HG02763 (cell line): ENCODE measurements around the gene PROX1.

Experiments used
- ATAC-seq: cut with Tn5 transposase; IDR thresholded peaks from one replicate; pipeline ENCODE4 v1.9.1; 2021; ENCODE audit warnings: mild to moderate bottlenecking, moderate library complexity; ENCODE audit not compliant: unreplicated experiment

The PROX1 gene

GRCh38 chr1:214018386-214019268, 30.9 kb downstream of the PROX1 start:
- ATAC-seq = no peak

- no peak for ATAC-seq
Measured at GRCh38 chr1:214019499-214019898, 31.7 kb downstream of the PROX1 start.

- no peak for ATAC-seq
Measured at GRCh38 chr1:214021321-214021720, 33.5 kb downstream of the PROX1 start.

GRCh38 chr1:214022229-214022791, 34.5 kb downstream of the PROX1 start:
- ATAC-seq = no peak

DNA sequence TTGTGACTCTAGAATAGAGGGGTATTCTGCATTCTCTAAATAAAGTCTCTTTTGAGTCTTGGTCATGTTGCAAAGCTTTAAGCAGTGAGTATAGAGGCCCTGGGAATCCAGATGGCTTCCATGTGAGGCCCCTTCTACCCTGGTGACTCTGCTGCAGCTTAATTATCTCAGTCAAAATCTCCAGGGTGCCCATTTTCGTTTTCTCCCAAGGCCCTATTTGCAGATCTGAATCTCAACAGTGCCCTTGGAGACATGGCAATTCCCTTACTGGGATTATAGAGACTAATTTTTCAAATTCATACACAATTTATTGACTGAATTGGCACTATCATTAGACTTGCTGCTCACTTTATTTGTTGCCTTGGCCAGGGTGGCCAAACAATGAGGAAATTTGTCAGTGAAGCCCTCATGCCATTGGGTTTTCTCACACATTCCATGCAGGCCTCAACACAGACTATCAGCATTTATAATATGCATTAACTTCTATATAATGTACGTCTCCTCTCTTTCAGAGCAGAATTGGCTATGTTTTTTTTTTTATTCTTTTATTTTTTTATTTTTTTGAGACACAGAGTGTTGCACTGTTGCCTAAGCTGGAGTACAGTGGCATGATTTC, 35.1 kb downstream of the PROX1 start:
- no peak for ATAC-seq

DNA sequence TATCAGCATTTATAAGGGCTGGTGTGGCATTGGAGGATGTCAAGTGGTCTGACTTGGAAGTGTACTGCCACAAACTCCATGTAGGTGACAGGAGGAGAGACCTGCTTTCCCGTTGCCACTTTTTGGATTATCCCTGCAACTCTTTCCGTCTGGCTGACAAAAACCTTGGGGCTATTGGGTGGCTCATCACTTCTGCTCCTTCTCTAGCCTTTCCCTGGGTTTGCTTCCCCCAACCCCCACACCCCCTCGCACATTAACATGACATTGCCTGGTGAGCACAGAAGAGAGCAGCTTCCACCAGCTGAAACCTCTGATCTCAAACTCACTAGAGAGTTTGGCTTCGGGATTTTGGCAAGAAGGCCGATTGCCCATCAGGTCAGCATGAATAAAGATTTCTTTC, 39.2 kb downstream of the PROX1 start:
- no peak for ATAC-seq

- no peak for ATAC-seq
Measured at GRCh38 chr1:214027498-214027897, 39.7 kb downstream of the PROX1 start.

DNA sequence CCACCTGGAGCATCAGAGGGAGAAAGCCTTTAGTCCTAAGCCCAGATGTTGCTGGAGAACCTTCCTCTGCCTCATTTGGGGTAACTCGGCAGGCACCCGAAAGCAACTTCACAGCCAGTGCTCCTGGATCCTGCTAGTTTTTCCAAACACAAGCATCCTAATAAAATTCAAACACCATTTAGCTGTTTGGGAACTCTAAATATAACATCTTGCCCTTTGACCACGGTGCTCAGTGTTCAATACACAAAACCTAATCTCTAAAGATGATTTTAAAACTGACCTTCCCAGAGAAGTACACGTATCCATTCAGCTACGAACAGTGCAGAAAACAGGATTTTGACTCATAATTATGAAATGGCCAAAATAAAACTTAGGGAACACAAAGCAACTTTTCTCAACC, 40.3 kb downstream of the PROX1 start:
- ATAC-seq = no peak

DNA sequence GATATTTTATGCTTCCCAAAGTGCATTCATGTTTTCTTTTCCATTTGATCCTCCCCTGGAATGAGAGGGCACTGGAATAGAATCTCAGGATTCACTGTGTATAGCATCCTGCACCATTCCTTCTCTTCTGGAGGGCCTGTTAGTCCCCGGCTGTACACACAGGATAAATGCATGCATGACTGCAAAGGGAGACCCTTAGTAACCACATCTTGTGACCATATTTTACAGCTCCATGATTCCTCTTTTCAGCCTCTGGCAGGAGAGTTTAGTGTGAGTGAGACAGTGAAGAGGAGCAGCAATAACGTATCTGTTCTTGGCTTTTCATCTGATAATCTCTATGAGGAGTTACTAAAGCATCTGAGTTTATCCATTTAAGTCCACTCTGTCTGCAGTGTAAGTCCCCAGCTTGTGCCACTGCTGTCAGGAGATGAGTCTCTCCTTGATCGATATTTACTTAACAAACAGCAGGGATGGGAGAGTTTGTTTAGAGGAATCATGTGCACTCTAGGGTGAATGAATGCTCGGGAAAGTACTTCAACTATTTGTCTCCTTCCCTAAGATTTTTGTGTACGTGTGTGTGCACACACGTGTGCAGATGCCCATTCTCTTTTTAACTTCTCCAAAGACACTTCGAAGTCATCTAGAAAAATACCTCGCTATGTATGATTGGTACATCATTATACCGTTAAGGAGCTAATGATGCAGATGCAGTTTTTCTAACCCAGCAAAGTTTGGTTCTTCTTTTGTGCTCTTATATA, 41.1 kb downstream of the PROX1 start:
- ATAC-seq = no peak

GRCh38 chr1:214029796-214030195, 42.0 kb downstream of the PROX1 start:
- no peak for ATAC-seq

DNA sequence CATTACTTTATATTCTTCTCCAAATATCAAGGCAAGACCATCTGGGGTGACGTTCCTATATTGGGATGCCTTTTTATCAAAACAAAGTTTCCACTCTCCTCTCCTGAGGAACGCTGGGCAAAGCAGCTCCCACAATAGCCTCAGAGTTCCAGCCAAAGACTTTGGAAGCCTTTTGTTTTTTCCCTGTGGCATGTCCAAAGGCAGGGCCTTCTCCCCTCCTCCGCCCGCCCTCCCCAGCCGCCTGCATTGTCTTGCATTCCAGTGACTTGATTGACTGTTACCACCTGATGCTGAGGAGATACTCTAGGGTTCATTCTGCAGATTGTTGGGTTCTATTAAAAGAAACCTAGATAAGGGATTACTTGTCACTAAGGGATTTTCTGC, 43.5 kb downstream of the PROX1 start:
- ATAC-seq = no peak

DNA sequence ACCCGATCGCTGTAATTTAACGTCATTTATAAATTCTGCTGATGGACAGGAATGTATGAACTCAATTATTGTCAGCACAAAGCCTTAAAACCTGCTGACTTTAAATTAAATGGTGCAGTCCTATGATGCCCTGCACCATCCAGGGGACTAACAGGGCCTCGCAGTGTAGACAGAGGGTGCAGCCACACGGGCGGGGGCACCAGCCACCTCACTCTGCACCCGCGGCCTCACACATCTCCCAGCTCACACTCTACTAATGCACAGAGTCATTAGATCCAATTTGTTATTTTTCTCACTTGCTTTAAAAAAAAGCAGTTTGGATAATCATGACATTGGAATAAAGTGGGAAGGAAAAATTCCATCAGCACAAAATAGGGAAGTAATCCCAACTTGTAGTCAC, 49.7 kb downstream of the PROX1 start:
- no peak for ATAC-seq

GRCh38 chr1:214039394-214040018, 51.7 kb downstream of the PROX1 start:
- no peak for ATAC-seq

DNA sequence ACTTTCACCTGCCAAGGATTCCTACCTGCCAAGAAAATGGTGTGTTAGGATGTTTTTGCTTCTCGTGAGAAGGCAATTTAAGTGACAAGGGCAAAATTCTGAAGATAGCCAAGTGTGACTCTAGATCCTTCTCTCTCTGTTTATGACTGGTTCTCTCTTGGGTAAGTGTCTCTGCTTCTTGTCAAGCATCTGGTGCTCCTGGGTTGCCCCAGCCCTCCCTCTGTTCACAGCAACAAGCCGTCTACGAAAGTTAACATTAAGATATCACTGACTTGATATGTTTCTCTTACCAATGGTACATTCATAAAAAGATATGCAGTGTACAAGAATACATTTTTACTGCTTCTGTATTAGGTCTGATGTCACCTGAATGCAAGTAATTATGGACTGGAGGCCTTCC, 55.4 kb downstream of the PROX1 start:
- no peak for ATAC-seq

DNA sequence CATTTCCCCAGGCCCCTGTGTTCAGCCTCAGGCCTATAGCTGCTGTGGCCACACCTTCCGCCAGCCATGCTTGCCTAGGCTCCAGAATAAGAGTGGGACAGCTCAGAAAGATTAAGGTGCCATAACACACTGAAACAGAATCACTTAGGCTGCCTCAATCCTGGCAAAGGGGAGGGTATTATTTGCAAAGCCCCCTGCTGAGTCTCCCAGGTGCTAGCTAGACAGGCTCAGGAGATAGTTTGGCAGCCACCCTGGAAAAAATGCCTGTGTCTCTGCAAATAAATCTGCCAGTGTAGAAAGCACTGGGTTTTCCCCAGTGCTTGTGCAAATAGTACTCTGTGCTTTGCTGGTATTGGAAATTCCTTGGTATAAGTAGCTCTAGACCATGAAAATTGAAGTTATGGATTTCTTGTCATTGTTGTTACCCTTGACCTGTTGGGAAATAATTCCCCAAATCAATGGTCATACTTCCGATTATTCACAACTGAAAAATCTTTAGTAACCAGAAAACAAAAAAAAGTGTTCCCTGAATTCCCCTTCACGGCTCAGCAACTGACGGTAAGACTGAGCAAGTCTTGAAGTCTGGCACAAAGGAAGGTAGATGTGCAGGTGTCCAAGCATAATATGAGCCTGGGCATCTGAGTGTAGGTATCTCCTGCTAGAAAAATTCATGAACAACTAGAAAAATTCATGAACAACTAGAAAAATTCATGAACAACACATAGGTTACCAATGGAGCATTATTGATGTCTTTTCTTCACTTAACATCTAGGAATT, 56.9 kb downstream of the PROX1 start:
- ATAC-seq = no peak

GRCh38 chr1:214050513-214051401, 63.0 kb downstream of the PROX1 start:
- ATAC-seq = no peak

- ATAC-seq = no peak
Measured at GRCh38 chr1:214051786-214052185, 64.0 kb downstream of the PROX1 start.

GRCh38 chr1:214058076-214058475, 70.3 kb downstream of the PROX1 start:
- ATAC-seq = no peak

DNA sequence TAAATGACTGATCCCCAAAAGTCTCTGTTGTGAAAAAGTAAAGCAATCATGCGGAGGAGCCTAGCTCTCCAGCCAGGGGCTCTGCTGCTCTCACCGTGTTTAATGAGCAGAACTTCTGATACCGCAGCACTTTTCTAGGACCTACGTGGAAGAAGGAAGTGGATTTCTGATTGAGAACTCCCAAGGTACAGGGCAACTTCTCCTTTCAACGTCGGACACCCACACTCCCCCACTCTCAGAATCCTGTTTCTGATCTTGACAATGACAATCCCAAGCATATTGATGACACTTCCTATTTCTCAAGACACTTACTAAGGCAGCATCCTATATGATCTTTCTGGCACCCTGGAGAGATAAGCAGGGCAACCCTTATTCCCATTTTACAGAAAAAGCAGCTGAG, 78.4 kb downstream of the PROX1 start:
- no peak for ATAC-seq
